GM21381 (cell line): ENCODE results near the gene AK1.

Experiments
- ATAC-seq: cut with Tn5 transposase; IDR thresholded peaks from one replicate; pipeline ENCODE4 v1.9.1; 2021; ENCODE audit warnings: mild to moderate bottlenecking, moderate library complexity; ENCODE audit not compliant: unreplicated experiment

Gene AK1

GRCh38 chr9:127826253-127826913 lies 51.1 kb downstream of the AK1 start:
- no peak for ATAC-seq

GRCh38 chr9:127825319-127826051 lies 52.0 kb downstream of the AK1 start:
- ATAC-seq = no peak

- no peak for ATAC-seq
These were observed 55.4 kb downstream of the AK1 start for GRCh38 chr9:127822108-127822507.

GRCh38 chr9:127818574-127818973 lies 58.9 kb downstream of the AK1 start:
- no peak for ATAC-seq

- ATAC-seq = no peak
These were observed 59.5 kb downstream of the AK1 start for GRCh38 chr9:127817881-127818434.

GRCh38 chr9:127816728-127817127 lies 60.7 kb downstream of the AK1 start:
- ATAC-seq = no peak
